8988T (cell line): ENCODE results near the gene ZNF326.
A peak's percentile ranks its signal among the peaks of the same experiment; 100 is the strongest.
"Not testable (repeated sequence)": the region's sequence is repeated elsewhere in the genome, so short reads cannot be mapped to it uniquely, and the experiment has no call there.

Experiments used
- DNase-seq: peaks from one replicate; pipeline ENCODE4 v3.0.0; 2011

ZNF326 gene

GRCh38 chr1:89971600-89971999, 23.3 kb upstream of the ZNF326 start:
- DNase-seq = no peak

- DNase-seq = no peak
Observed at GRCh38 chr1:89972024-89972423, 22.9 kb upstream of the ZNF326 start.

GRCh38 chr1:89973471-89974127, 21.3 kb upstream of the ZNF326 start:
- no peak for DNase-seq

- no peak for DNase-seq
Observed at GRCh38 chr1:89974256-89974655, 20.7 kb upstream of the ZNF326 start.

GRCh38 chr1:89974696-89975470, 20.0 kb upstream of the ZNF326 start:
- DNase-seq = no peak

- no peak for DNase-seq
Observed at GRCh38 chr1:89975540-89976125, 19.3 kb upstream of the ZNF326 start.

GRCh38 chr1:89978755-89979154, 16.2 kb upstream of the ZNF326 start:
- no peak for DNase-seq

- no peak for DNase-seq
Observed at GRCh38 chr1:89980605-89981004, 14.3 kb upstream of the ZNF326 start.

- not testable (repeated sequence) for DNase-seq
Observed at GRCh38 chr1:89982846-89983245, 12.1 kb upstream of the ZNF326 start.

- DNase-seq = not testable (repeated sequence)
Observed at GRCh38 chr1:89984564-89985116, 10.3 kb upstream of the ZNF326 start.

GRCh38 chr1:89986020-89986419, 8.9 kb upstream of the ZNF326 start:
- DNase-seq = no peak

- DNase-seq = peak; percentile 23
Observed at GRCh38 chr1:89987159-89987819, 7.6 kb upstream of the ZNF326 start.

- no peak for DNase-seq
Observed at GRCh38 chr1:89989099-89989498, 5.8 kb upstream of the ZNF326 start.

- DNase-seq = no peak
Observed at GRCh38 chr1:89989799-89990198, 5.1 kb upstream of the ZNF326 start.

- no peak for DNase-seq
Observed at GRCh38 chr1:89990976-89991831, 3.7 kb upstream of the ZNF326 start.

- DNase-seq = no peak
Observed at GRCh38 chr1:89993541-89993940, 1.4 kb upstream of the ZNF326 start.

GRCh38 chr1:89994231-89994804, 592 bp upstream of the ZNF326 start:
- no peak for DNase-seq

GRCh38 chr1:89995598-89996449, 914 bp downstream of the ZNF326 start:
- DNase-seq = no peak

GRCh38 chr1:89996450-89997110, 1.7 kb downstream of the ZNF326 start:
- DNase-seq = no peak

- not testable (repeated sequence) for DNase-seq
Observed at GRCh38 chr1:89997152-89997551, 2.2 kb downstream of the ZNF326 start.
